ENCODE measurements around the gene LILRB4.
"Not testable (repeated sequence)": the region's sequence is repeated elsewhere in the genome, so short reads cannot be mapped to it uniquely, and the experiment has no call there.

Gene LILRB4

GRCh38 chr19:54684527-54684926 is 21.7 kb downstream of the LILRB4 start:
- DNase-seq (ENCODE audit: extremely low spot score, insufficient read length, low read depth) (no peak), FAIRE-seq (no peak)

- DNase-seq (ENCODE audit: extremely low spot score, insufficient read length, low read depth) = no peak
- no peak for FAIRE-seq
Measured at GRCh38 chr19:54691582-54692297, 29.0 kb downstream of the LILRB4 start.

- no peak for FAIRE-seq
- no peak for DNase-seq (ENCODE audit: extremely low spot score, insufficient read length, low read depth)
Measured at GRCh38 chr19:54692298-54692615, 29.5 kb downstream of the LILRB4 start.

- DNase-seq (ENCODE audit: extremely low spot score, insufficient read length, low read depth) = no peak
- FAIRE-seq = no peak
Measured at GRCh38 chr19:54694648-54695047, 31.9 kb downstream of the LILRB4 start.

GRCh38 chr19:54696117-54696548 is 33.3 kb downstream of the LILRB4 start:
- FAIRE-seq = no peak
- DNase-seq (ENCODE audit: extremely low spot score, insufficient read length, low read depth) = no peak

- FAIRE-seq = no peak
- DNase-seq (ENCODE audit: extremely low spot score, insufficient read length, low read depth) = no peak
Measured at GRCh38 chr19:54696766-54697165, 34.0 kb downstream of the LILRB4 start.

- FAIRE-seq; DNase-seq (ENCODE audit: extremely low spot score, insufficient read length, low read depth): not testable (repeated sequence)
Measured at GRCh38 chr19:54697716-54698115, 34.9 kb downstream of the LILRB4 start.

GRCh38 chr19:54704928-54705327 is 42.1 kb downstream of the LILRB4 start:
- FAIRE-seq (no peak), DNase-seq (ENCODE audit: extremely low spot score, insufficient read length, low read depth) (no peak)

GRCh38 chr19:54707962-54708361 is 45.2 kb downstream of the LILRB4 start:
- peak; percentile 18 for DNase-seq (ENCODE audit: extremely low spot score, insufficient read length, low read depth)
- FAIRE-seq = peak; percentile 72

- DNase-seq (ENCODE audit: extremely low spot score, insufficient read length, low read depth) (no peak), FAIRE-seq (no peak)
Measured at GRCh38 chr19:54708781-54709180, 46.0 kb downstream of the LILRB4 start.

GRCh38 chr19:54709212-54709948 is 46.6 kb downstream of the LILRB4 start:
- DNase-seq (ENCODE audit: extremely low spot score, insufficient read length, low read depth) = no peak
- FAIRE-seq = no peak

- not testable (repeated sequence) for DNase-seq (ENCODE audit: extremely low spot score, insufficient read length, low read depth); FAIRE-seq
Measured at GRCh38 chr19:54709956-54710355, 47.2 kb downstream of the LILRB4 start.

Data from GM18507 (cell line).